HepG2 (cell line): ENCODE results near the gene PIAS1. TPM values are rescaled to one million over a fixed set of nuclear protein-coding genes. Genes with fewer than 3 reads are reported as not detected.

Experiments used
- ARNT2 ChIP-seq: sonication (generic); formaldehyde crosslinking; IDR thresholded peaks from 2 replicates; pipeline ENCODE4 v1.8.0; 2022; ENCODE audit warnings: mild to moderate bottlenecking, low read depth, missing genetic modification reagents, moderate library complexity
- ETV6 ChIP-seq: sonication (generic); formaldehyde crosslinking; conservative IDR thresholded peaks from 2 replicates; pipeline ENCODE4 v1.4.0; 2020; ENCODE audit warnings: missing genetic modification reagents
- HIVEP1 ChIP-seq: sonication (generic); formaldehyde crosslinking; IDR thresholded peaks from 2 replicates; pipeline ENCODE4 v1.4.0; 2020; ENCODE audit warnings: mild to moderate bottlenecking, missing genetic modification reagents
- HNRNPL ChIP-seq: fragments of 200-400 bp; formaldehyde crosslinking; IDR thresholded peaks from 2 replicates; pipeline ENCODE4 v1.6.1; 2017; ENCODE audit warnings: mild to moderate bottlenecking, low read depth, low read length
- HOXA9 ChIP-seq: sonication (generic); formaldehyde crosslinking; IDR thresholded peaks from 2 replicates; pipeline ENCODE4 v1.8.1; 2022; ENCODE audit warnings: missing genetic modification reagents, mild to moderate bottlenecking, moderate library complexity, borderline replicate concordance
- JUND ChIP-seq: sonication (generic); formaldehyde crosslinking; IDR thresholded peaks from 2 replicates; pipeline ENCODE4 v1.8.0; 2022; ENCODE audit warnings: mild to moderate bottlenecking, missing genetic modification reagents
- MAFG ChIP-seq: sonication (generic); formaldehyde crosslinking; IDR thresholded peaks from 2 replicates; pipeline ENCODE4 v1.5.1; 2020; ENCODE audit warnings: mild to moderate bottlenecking, missing genetic modification reagents
- RARG ChIP-seq: sonication (generic); formaldehyde crosslinking; IDR thresholded peaks from 2 replicates; pipeline ENCODE4 v1.4.0; 2020; ENCODE audit warnings: low read depth, mild to moderate bottlenecking, missing genetic modification reagents
- SALL2 ChIP-seq: sonication (generic); formaldehyde crosslinking; IDR thresholded peaks from 2 replicates; pipeline ENCODE4 v1.8.1; 2023; ENCODE audit warnings: mild to moderate bottlenecking, missing genetic modification reagents, inconsistent platforms
- SRSF1 ChIP-seq: fragments of 200-400 bp; formaldehyde crosslinking; optimal IDR thresholded peaks from 2 replicates; pipeline ENCODE3; 2017; ENCODE audit warnings: mild to moderate bottlenecking, low read depth, low read length, moderate library complexity
- THYN1 ChIP-seq: sonication (generic); formaldehyde crosslinking; IDR thresholded peaks from 2 replicates; pipeline ENCODE4 v1.8.1; 2023; ENCODE audit warnings: low read depth, mild to moderate bottlenecking, moderate library complexity, missing genetic modification reagents, borderline replicate concordance
- ZBTB3 ChIP-seq: sonication (generic); formaldehyde crosslinking; IDR thresholded peaks from 2 replicates; pipeline ENCODE4 v1.4.0; 2020; ENCODE audit warnings: low read depth, mild to moderate bottlenecking, moderate library complexity, missing genetic modification reagents, borderline replicate concordance
- ZMAT3 ChIP-seq: sonication (generic); formaldehyde crosslinking; conservative IDR thresholded peaks from 2 replicates; pipeline ENCODE4 v1.7.0; 2021; ENCODE audit warnings: missing genetic modification reagents
- ZNF160 ChIP-seq: sonication (generic); formaldehyde crosslinking; IDR thresholded peaks from 2 replicates; pipeline ENCODE4 v1.8.0; 2022; ENCODE audit warnings: mild to moderate bottlenecking, inconsistent platforms, missing genetic modification reagents
- ZNF234 ChIP-seq: sonication (generic); formaldehyde crosslinking; conservative IDR thresholded peaks from 2 replicates; pipeline ENCODE4 v1.5.1; 2020; ENCODE audit warnings: mild to moderate bottlenecking, missing genetic modification reagents
- ZNF460 ChIP-seq: sonication (generic); formaldehyde crosslinking; IDR thresholded peaks from 2 replicates; pipeline ENCODE4 v1.5.1; 2020; ENCODE audit warnings: missing genetic modification reagents, mild to moderate bottlenecking, borderline replicate concordance
- ZNF558 ChIP-seq: sonication (generic); formaldehyde crosslinking; IDR thresholded peaks from 2 replicates; pipeline ENCODE4 v1.9.0; 2022; ENCODE audit warnings: mild to moderate bottlenecking, missing genetic modification reagents, borderline replicate concordance
- ZNF569 ChIP-seq: sonication (generic); formaldehyde crosslinking; IDR thresholded peaks from 2 replicates; pipeline ENCODE4 v1.5.0; 2020; ENCODE audit warnings: mild to moderate bottlenecking, missing genetic modification reagents, moderate library complexity, borderline replicate concordance
- ZNF652 ChIP-seq: IDR thresholded peaks from 2 replicates; pipeline ENCODE4 v1.6.1; 2016; ENCODE audit warnings: low read depth, borderline replicate concordance
- ZNF660 ChIP-seq: sonication (generic); formaldehyde crosslinking; IDR thresholded peaks from 2 replicates; pipeline ENCODE4 v1.5.1; 2020; ENCODE audit warnings: mild to moderate bottlenecking, low read depth, missing genetic modification reagents, borderline replicate concordance
- ZNF674 ChIP-seq: sonication (generic); formaldehyde crosslinking; IDR thresholded peaks from 2 replicates; pipeline ENCODE4 v1.5.0; 2020; ENCODE audit warnings: low read depth, mild to moderate bottlenecking, missing genetic modification reagents
- ZSCAN20 ChIP-seq: sonication (generic); formaldehyde crosslinking; IDR thresholded peaks from 2 replicates; pipeline ENCODE4 v1.4.0; 2020; ENCODE audit warnings: missing genetic modification reagents, mild to moderate bottlenecking, borderline replicate concordance
- polyA plus RNA-seq, 8 experiments: library from polyadenylated mRNA; depleted of rRNA in 3 of 8; stranded (reverse) in 7 of 8; unstranded in 1 of 8; fragments of >200 nt; fragmentation: Illumina TruSeq in 4 of 8; extraction: Trizol in 4 of 8; gene quantifications; 2 replicates each; pipeline versions ENCODE4 v1.2.1 to v1.2.3, GENCODE V29; 2011 to 2016; ENCODE audit warnings: low read depth in 4 of 8, missing spikeins in 1 of 8, mixed read lengths in 1 of 8; ENCODE audit not compliant: insufficient read depth in 1 of 8
- total RNA-seq, 5 experiments: library from RNA; depleted of rRNA; stranded (reverse); fragments of >200 nt; fragmentation: Illumina TruSeq; extraction: Trizol; gene quantifications; 2 replicates each; pipeline ENCODE4 v1.2.3, GENCODE V29; 2016; ENCODE audit warnings: low read depth in 1 of 5
- TF ChIP-seq, protein P1 (sequence below): fragments of 450-650 bp; IDR thresholded peaks from 2 replicates; pipeline ENCODE4 v1.6.1; 2017; ENCODE audit warnings: mild to moderate bottlenecking
- TF ChIP-seq, protein P2 (sequence below): IDR thresholded peaks from 2 replicates; pipeline ENCODE4 v1.6.1; 2016; ENCODE audit warnings: missing genetic modification reagents, missing compliant biosample characterization
- TF ChIP-seq, protein P3 (sequence below): sonication (generic); formaldehyde crosslinking; IDR thresholded peaks from 2 replicates; pipeline ENCODE4 v1.9.0; 2021; ENCODE audit warnings: missing genetic modification reagents, borderline replicate concordance

PIAS1 gene
- total and polyA plus RNA-seq, 2 of the 13 experiments (the other 11 are each of a cell fraction or from before 2014, with no cell fraction given), result 20.7 to 33.7 TPM

DNA sequence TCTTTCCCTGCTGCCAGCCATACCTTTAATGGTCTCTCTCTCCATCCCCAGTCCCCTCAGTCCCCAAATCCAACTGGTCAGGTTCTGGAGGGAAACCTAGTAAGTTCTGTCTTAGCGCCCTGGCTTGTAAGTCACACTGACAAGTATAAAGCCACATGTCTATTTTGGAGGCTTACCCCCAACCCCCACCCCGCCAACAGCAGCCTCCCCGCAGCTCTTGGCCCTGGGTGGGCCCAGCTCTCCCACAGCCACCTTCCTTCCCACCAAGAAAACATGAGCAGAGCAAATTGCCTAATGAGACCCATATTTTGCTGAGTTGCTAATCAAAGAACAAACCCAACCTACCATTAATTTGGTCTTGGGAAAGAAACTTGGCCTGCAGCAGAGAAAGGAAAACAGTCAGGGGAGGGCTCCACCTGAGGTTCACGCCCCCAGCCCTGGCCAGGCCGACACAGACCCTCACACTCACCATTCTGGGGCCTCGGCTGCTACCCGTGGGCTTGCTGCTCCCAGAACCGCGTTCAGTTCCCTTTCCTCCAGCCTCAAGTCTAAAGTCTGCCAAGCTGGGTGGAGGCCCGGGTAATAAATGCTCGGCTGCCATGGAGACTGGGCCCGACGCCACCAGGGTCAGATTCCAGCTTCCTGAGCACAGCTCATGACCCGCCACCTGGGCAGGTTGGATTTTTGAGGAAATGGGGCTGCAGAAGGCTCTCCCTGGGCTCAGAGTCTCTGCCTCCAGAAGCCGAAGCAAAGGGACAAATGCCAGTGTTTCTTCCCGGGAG, 150.9 kb downstream of the PIAS1 start, which contains the start of gene CALML4 (continued):
- TF ChIP-seq ZNF234 (CRISPR knock-in tag) (no peak), SRSF1 (no peak), RARG (CRISPR knock-in tag) (no peak), ZNF558 (no peak), ZNF652 (no peak), JUND (CRISPR knock-in tag) (no peak), ZNF160 (CRISPR knock-in tag) (no peak), SALL2 (CRISPR knock-in tag) (no peak), HIVEP1 (CRISPR knock-in tag) (no peak), MAFG (CRISPR knock-in tag) (no peak), ZNF674 (CRISPR knock-in tag) (no peak), ZNF660 (CRISPR knock-in tag) (no peak), ARNT2 (CRISPR knock-in tag) (no peak), ZNF569 (CRISPR knock-in tag) (no peak), HOXA9 (CRISPR knock-in tag) (no peak), HNRNPL (no peak), ZBTB3 (CRISPR knock-in tag) (no peak), THYN1 (CRISPR knock-in tag) (no peak), ZNF460 (CRISPR knock-in tag) (no peak), ZSCAN20 (CRISPR knock-in tag) (no peak), ETV6 (CRISPR knock-in tag) (no peak), ZMAT3 (no peak)
- TF ChIP-seq, protein P1, sequence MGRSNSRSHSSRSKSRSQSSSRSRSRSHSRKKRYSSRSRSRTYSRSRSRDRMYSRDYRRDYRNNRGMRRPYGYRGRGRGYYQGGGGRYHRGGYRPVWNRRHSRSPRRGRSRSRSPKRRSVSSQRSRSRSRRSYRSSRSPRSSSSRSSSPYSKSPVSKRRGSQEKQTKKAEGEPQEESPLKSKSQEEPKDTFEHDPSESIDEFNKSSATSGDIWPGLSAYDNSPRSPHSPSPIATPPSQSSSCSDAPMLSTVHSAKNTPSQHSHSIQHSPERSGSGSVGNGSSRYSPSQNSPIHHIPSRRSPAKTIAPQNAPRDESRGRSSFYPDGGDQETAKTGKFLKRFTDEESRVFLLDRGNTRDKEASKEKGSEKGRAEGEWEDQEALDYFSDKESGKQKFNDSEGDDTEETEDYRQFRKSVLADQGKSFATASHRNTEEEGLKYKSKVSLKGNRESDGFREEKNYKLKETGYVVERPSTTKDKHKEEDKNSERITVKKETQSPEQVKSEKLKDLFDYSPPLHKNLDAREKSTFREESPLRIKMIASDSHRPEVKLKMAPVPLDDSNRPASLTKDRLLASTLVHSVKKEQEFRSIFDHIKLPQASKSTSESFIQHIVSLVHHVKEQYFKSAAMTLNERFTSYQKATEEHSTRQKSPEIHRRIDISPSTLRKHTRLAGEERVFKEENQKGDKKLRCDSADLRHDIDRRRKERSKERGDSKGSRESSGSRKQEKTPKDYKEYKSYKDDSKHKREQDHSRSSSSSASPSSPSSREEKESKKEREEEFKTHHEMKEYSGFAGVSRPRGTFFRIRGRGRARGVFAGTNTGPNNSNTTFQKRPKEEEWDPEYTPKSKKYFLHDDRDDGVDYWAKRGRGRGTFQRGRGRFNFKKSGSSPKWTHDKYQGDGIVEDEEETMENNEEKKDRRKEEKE, result no peak
- TF ChIP-seq, protein P2, sequence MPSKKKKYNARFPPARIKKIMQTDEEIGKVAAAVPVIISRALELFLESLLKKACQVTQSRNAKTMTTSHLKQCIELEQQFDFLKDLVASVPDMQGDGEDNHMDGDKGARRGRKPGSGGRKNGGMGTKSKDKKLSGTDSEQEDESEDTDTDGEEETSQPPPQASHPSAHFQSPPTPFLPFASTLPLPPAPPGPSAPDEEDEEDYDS (CRISPR knock-in tag), result peak; percentile 49
- TF ChIP-seq, protein P3, sequence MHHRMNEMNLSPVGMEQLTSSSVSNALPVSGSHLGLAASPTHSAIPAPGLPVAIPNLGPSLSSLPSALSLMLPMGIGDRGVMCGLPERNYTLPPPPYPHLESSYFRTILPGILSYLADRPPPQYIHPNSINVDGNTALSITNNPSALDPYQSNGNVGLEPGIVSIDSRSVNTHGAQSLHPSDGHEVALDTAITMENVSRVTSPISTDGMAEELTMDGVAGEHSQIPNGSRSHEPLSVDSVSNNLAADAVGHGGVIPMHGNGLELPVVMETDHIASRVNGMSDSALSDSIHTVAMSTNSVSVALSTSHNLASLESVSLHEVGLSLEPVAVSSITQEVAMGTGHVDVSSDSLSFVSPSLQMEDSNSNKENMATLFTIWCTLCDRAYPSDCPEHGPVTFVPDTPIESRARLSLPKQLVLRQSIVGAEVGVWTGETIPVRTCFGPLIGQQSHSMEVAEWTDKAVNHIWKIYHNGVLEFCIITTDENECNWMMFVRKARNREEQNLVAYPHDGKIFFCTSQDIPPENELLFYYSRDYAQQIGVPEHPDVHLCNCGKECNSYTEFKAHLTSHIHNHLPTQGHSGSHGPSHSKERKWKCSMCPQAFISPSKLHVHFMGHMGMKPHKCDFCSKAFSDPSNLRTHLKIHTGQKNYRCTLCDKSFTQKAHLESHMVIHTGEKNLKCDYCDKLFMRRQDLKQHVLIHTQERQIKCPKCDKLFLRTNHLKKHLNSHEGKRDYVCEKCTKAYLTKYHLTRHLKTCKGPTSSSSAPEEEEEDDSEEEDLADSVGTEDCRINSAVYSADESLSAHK (CRISPR knock-in tag), result no peak
